K562 (cell line): ENCODE data around the gene ORAI3. TPM values are rescaled to one million over a fixed set of nuclear protein-coding genes. Genes with fewer than 3 reads are reported as not detected.

ENCODE experiments used
- CC2D1A ChIP-seq: fragments of 450-650 bp; IDR thresholded peaks from 2 replicates; pipeline ENCODE4 v1.6.1; 2017; ENCODE audit warnings: mild to moderate bottlenecking
- CLOCK ChIP-seq: fragments of 250-450 bp; sonication (Bioruptor Pico); IDR thresholded peaks from 2 replicates; pipeline ENCODE4 v1.4.0; 2020; ENCODE audit warnings: mild to moderate bottlenecking, moderate library complexity, borderline replicate concordance
- JUNB ChIP-seq: fragments of 450-650 bp; formaldehyde crosslinking; conservative IDR thresholded peaks from 2 replicates; pipeline ENCODE4 v1.4.0; 2020; ENCODE audit warnings: mild to moderate bottlenecking
- KAT7 ChIP-seq: sonication (generic); formaldehyde crosslinking; IDR thresholded peaks from 2 replicates; pipeline ENCODE4 v1.8.0; 2022; ENCODE audit warnings: missing genetic modification reagents, mild to moderate bottlenecking, borderline replicate concordance
- MBD1 ChIP-seq: fragments of 250-450 bp; sonication (Bioruptor Pico); IDR thresholded peaks from 2 replicates; pipeline ENCODE4 v1.8.0; 2022; ENCODE audit warnings: inconsistent platforms
- MED1 ChIP-seq: sonication (generic); formaldehyde crosslinking; IDR thresholded peaks from 2 replicates; pipeline ENCODE4 v1.8.1; 2023; ENCODE audit warnings: missing genetic modification reagents, borderline replicate concordance
- NCOA1 ChIP-seq: fragments of 450-650 bp; IDR thresholded peaks from 2 replicates; pipeline ENCODE4 v1.6.1; 2016; ENCODE audit warnings: low read depth
- NFATC3 ChIP-seq: fragments of 450-650 bp; IDR thresholded peaks from 2 replicates; pipeline ENCODE4 v1.6.1; 2017; ENCODE audit warnings: mild to moderate bottlenecking
- NR0B1 ChIP-seq: fragments of 450-650 bp; IDR thresholded peaks from one replicate; pipeline ENCODE4 v1.6.1; 2018; ENCODE audit warnings: mild to moderate bottlenecking, moderate library complexity; ENCODE audit not compliant: partially characterized antibody
- SIN3A ChIP-seq, 2 experiments: fragments of 150-350 bp in 1 of 2; IDR thresholded peaks; 2 replicates each; pipeline ENCODE4 v1.6.1; 2011 to 2016; ENCODE audit warnings: borderline replicate concordance in 2 of 2, low read depth in 2 of 2, low read length in 2 of 2, mild to moderate bottlenecking in 2 of 2, moderate library complexity in 2 of 2; ENCODE audit not compliant: control insufficient read depth in 1 of 2
- polyA plus RNA-seq, 8 experiments: library from polyadenylated mRNA; depleted of rRNA in 4 of 8; stranded (reverse) in 5 of 8; unstranded in 3 of 8; fragments of >200 nt; fragmentation: Nextera tagmentation in 2 of 8; fragmentation: Illumina TruSeq in 1 of 8; extraction: Ambion mirVana in 2 of 8; extraction: Trizol in 1 of 8; gene quantifications; 2 replicates each; pipeline versions ENCODE4 v1.2.1 to v1.2.3, GENCODE V29; 2011 to 2014; ENCODE audit warnings: inconsistent platforms in 1 of 8, missing spikeins in 1 of 8
- total RNA-seq, 7 experiments: library from RNA; depleted of rRNA in 6 of 7; stranded (reverse); fragments of >200 nt in 6 of 7; fragmentation: Illumina TruSeq in 2 of 7; extraction: Trizol in 2 of 7; gene quantifications; 2 replicates each; pipeline versions ENCODE4 v1.2.1 to v1.2.3, GENCODE V29; 2011 to 2021; ENCODE audit warnings: low replicate concordance in 1 of 7

The ORAI3 gene
- total and polyA plus RNA-seq, 9 of the 15 experiments (the other 6 are each of a cell fraction or from before 2014, with no cell fraction given) = 4.9 to 23.3 (median 14.1) TPM

GRCh38 chr16:30921748-30922419, 27.0 kb upstream of the ORAI3 start (continued):
- no peak for TF ChIP-seq CLOCK (CRISPR knock-in tag)
- no peak for TF ChIP-seq NFATC3
- 0 out of 2 replicates have a peak, but pooled peaks have one; percentile 63 for TF ChIP-seq KAT7 (CRISPR knock-in tag)
- 0 out of 2 replicates have a peak, but pooled peaks have one; percentile 14 for TF ChIP-seq NCOA1
- 0 out of 4 replicates have a peak, but pooled peaks of 1 of the 2 experiments have one; percentile 54 for TF ChIP-seq SIN3A (IDR thresholded peaks at IDR 0.05; ENCODE audit: borderline replicate concordance in 2 of 2, control insufficient read depth in 1 of 2, low read depth in 2 of 2, low read length in 2 of 2)
- TF ChIP-seq JUNB (CRISPR knock-in tag) = no peak
- no peak for TF ChIP-seq MED1
- no peak for TF ChIP-seq MBD1 (CRISPR knock-in tag)
- peak; percentile 56 for TF ChIP-seq CC2D1A
- TF ChIP-seq NR0B1 = no peak
